CD4-positive, alpha-beta T cell treated with Interleukin-2 at 100 ng/mL for 4 hours (primary cell): ENCODE measurements around the gene LCE7A.

ENCODE experiments used
- DNase-seq: peaks from one replicate; pipeline ENCODE4 v3.0.0-alpha.2; 2020; ENCODE audit warnings: low spot score

LCE7A gene

GRCh38 chr1:152859696-152860095 lies at the start of gene LCE7A:
TSS of gene LCE7A (plus strand) at chr1:152859996. CDS start at chr1:152860698, 702 bp downstream.
- DNase-seq: no peak

- no peak for DNase-seq
Measured at GRCh38 chr1:152811050-152811449, 48.7 kb upstream of the LCE7A start.

GRCh38 chr1:152811671-152812070 lies 48.1 kb upstream of the LCE7A start, which contains the start of gene LCE1B:
TSS of gene LCE1B (plus strand) at chr1:152811971. CDS start at chr1:152812447, 476 bp downstream.
- no peak for DNase-seq

GRCh38 chr1:152817309-152817708 lies 42.5 kb upstream of the LCE7A start:
- no peak for DNase-seq

- no peak for DNase-seq
Measured at GRCh38 chr1:152823294-152823693, 36.5 kb upstream of the LCE7A start.

GRCh38 chr1:152824964-152825363 lies 34.8 kb upstream of the LCE7A start:
- DNase-seq: no peak

- DNase-seq: no peak
Measured at GRCh38 chr1:152827173-152827572, 32.6 kb upstream of the LCE7A start, which contains the start of gene LCE1A. TSS of gene LCE1A (plus strand) at chr1:152827473. CDS start at chr1:152827473, 0 bp downstream.

- no peak for DNase-seq
Measured at GRCh38 chr1:152836870-152837269, 22.9 kb upstream of the LCE7A start.

- DNase-seq: no peak
Measured at GRCh38 chr1:152842556-152842955, 17.2 kb upstream of the LCE7A start, which contains the start of gene LCE6A. TSS of gene LCE6A (plus strand) at chr1:152842856. CDS start at chr1:152843521, 665 bp downstream.

- no peak for DNase-seq
Measured at GRCh38 chr1:152855661-152856060, 4.1 kb upstream of the LCE7A start.

- no peak for DNase-seq
Measured at GRCh38 chr1:152858062-152858461, 1.7 kb upstream of the LCE7A start.

GRCh38 chr1:152860129-152860528 lies 333 bp downstream of the LCE7A start:
- no peak for DNase-seq

- no peak for DNase-seq
Measured at GRCh38 chr1:152861374-152861773, 1.6 kb downstream of the LCE7A start.

- DNase-seq: no peak
Measured at GRCh38 chr1:152864443-152864842, 4.6 kb downstream of the LCE7A start.

- DNase-seq: no peak
Measured at GRCh38 chr1:152866321-152866720, 6.5 kb downstream of the LCE7A start.

GRCh38 chr1:152869808-152870419 lies 10.1 kb downstream of the LCE7A start:
- DNase-seq: peak; percentile 58

- no peak for DNase-seq
Measured at GRCh38 chr1:152870831-152871730, 11.3 kb downstream of the LCE7A start.

- no peak for DNase-seq
Measured at GRCh38 chr1:152871731-152872126, 11.9 kb downstream of the LCE7A start.

- no peak for DNase-seq
Measured at GRCh38 chr1:152873495-152873894, 13.7 kb downstream of the LCE7A start.

GRCh38 chr1:152876827-152877226 lies 17.0 kb downstream of the LCE7A start:
- DNase-seq: no peak

GRCh38 chr1:152878042-152878441 lies 18.2 kb downstream of the LCE7A start, which contains the start of gene SMCP:
TSS of gene SMCP (plus strand) at chr1:152878322. CDS start at chr1:152884423, 6,101 bp downstream.
- DNase-seq: no peak

- no peak for DNase-seq
Measured at GRCh38 chr1:152879559-152880198, 19.9 kb downstream of the LCE7A start.
